Neural cell (in vitro differentiated cells): ENCODE measurements around the gene DNAJB1.

Source experiments
- CTCF ChIP-seq: fragments of 450-650 bp; IDR thresholded peaks from 2 replicates; pipeline ENCODE4 v1.5.1; 2014; ENCODE audit warnings: antibody characterized with exemption, mild to moderate bottlenecking, moderate library complexity; ENCODE audit not compliant: poor library complexity, severe bottlenecking
- EP300 ChIP-seq: fragments of 450-650 bp; conservative IDR thresholded peaks from 2 replicates; pipeline ENCODE4 v1.6.1; 2014; ENCODE audit warnings: antibody characterized with exemption, mild to moderate bottlenecking, moderate library complexity; ENCODE audit not compliant: poor library complexity, severe bottlenecking

- TF ChIP-seq CTCF (no peak), EP300 (no peak)
Measured at GRCh38 chr19:14565298-14565679, 47.1 kb upstream of the DNAJB1 start.
